Stimulated activated naive CD8-positive, alpha-beta T cell treated with anti-CD3 and anti-CD28 coated beads, Interleukin-15, amount 100 ng/mL, for 72 hours (primary cell): ENCODE data around the gene EIF6.
A peak's percentile ranks its signal among the peaks of the same experiment; 100 is the strongest.
"Not testable (repeated sequence)": the region's sequence is repeated elsewhere in the genome, so short reads cannot be mapped to it uniquely, and the experiment has no call there.

ENCODE experiments used
- ATAC-seq: fragments of 150-1000 bp; cut with Tn5 transposase; 2 replicates; pipeline ENCODE4 v1.10.0; 2021; ENCODE audit warnings: mild to moderate bottlenecking, moderate library complexity
- DNase-seq, 2 donors: peaks; one replicate each; pipeline ENCODE4 v3.0.0; 2021 to 2022
- H3K27ac Mint-ChIP-seq, 2 donors: one replicate each; pipeline ENCODE4 v1.8.0; 2022; ENCODE audit warnings: mild to moderate bottlenecking in 2 of 2, mixed read lengths in 2 of 2, moderate library complexity in 2 of 2
- H3K27me3 Mint-ChIP-seq: one replicate; pipeline ENCODE4 v1.8.0; 2022; ENCODE audit warnings: mixed read lengths
- H3K4me1 Mint-ChIP-seq: one replicate; pipeline ENCODE4 v1.8.0; 2022; ENCODE audit warnings: mild to moderate bottlenecking, mixed read lengths
- H3K4me3 Mint-ChIP-seq, 2 donors: one replicate each; pipeline ENCODE4 v1.8.0; 2022; ENCODE audit warnings: mild to moderate bottlenecking in 2 of 2, mixed read lengths in 2 of 2, moderate library complexity in 1 of 2
- H3K9me3 Mint-ChIP-seq, 2 donors: one replicate each; pipeline ENCODE4 v1.8.0; 2022; ENCODE audit warnings: mixed read lengths in 2 of 2

The EIF6 gene

DNA sequence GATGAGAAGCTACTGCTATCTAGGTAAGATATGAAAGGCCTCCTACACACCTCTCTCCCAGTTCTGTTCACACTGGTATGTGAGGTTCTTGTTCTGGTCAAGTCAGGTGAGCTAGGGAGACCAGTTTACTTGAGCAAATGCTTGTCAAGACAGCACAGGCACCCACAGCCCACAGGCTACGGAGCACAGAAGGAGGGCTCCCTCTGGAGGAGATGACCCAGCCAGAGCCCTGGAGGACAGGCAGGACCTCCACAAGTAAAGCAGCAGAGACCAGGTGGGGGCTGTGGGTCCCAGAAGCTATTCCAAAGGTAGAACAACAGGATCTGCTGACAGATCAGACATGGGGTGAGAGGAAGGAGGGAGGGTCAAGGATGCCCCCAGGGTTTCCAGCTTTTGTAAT is 19.8 kb downstream of the EIF6 start:
- H3K9me3 Mint-ChIP-seq = no peaks in the 10 kb centered on the region
- peaks cover 6% of the 10 kb centered on the region for H3K4me1 Mint-ChIP-seq
- no peak overlapping the region for H3K4me3 Mint-ChIP-seq
- no peak for ATAC-seq
- no peak overlapping the region for H3K27ac Mint-ChIP-seq
- no peak for DNase-seq
- H3K27me3 Mint-ChIP-seq = no peaks in the 10 kb centered on the region

DNA sequence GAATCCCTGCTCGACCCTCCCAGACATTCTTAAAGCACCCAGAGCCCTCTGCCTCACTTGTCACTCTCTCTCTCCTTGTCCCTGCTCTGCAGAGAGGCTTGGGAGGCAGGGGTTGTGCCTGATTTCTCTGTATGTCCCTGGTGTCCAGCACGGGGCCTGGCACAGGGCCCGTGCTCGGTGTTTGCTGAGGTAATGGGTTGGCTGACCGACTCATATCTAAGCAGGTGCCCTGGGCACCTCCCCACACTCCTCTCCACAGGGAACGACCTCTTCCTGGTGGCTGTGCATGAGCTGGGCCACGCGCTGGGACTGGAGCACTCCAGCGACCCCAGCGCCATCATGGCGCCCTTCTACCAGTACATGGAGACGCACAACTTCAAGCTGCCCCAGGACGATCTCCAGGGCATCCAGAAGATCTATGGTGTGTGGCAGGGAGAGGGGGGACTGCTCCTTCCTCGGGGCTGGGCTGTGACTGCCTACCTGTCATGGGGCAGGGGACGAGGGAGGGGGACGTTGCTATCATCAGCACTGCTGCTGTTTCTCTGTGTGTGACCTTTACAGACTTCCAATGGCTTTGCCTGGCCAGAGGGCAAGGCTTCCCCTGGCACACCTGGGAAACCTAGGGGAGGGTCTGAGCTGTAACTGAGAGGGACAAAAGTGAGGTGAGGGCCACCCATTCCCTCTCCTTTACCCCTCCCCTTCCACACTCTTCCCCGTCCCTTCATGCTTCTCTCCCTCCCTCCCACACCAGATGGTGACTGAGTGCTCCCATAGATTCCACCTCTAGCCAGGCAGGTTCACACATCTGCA is 20.8 kb downstream of the EIF6 start:
- ATAC-seq (no peak), DNase-seq (no peak)
- Mint-ChIP-seq H3K27ac (peak overlapping the region in 1 of 2 donors; percentile 68), H3K27me3 (no peaks in the 10 kb centered on the region), H3K4me3 (no peak overlapping the region), H3K9me3 (no peaks in the 10 kb centered on the region), H3K4me1 (peaks cover 6% of the 10 kb centered on the region)

DNA sequence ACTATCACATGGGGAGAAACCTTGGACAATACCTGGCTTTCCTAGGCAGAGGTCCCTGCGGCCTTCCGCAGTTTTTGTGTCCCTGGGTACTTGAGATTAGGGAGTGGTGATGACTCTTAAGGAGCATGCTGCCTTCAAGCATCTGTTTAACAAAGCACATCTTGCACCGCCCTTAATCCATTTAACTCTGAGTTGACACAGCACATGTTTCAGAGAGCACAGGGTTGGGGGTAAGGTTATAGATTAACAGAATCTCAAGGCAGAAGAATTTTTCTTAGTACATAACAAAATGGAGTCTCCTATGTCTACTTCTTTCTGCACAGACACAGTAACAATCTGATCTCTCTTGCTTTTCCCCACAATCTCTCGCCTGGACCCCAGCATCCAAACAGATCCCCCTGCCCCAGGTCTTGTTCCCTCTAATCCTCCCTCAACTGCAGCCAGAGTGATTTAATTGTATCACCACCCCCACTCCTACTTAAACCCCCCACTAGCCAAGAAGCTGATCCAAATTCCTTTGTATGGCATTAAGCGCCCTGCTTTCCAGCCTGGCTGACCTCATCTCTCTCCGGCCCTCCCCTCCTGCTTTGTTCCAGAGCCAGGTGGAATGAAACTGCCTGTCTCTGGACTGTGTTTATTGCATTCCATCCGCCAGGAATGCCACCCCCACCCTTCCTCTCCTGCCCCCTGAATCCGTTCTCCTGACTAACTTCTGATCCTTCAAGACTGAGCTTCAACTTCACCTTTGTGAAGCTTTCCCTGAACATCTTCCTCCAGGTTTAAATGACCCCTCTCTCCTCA is 21.6 kb downstream of the EIF6 start:
- not testable (repeated sequence) for H3K4me3 Mint-ChIP-seq, H3K9me3 Mint-ChIP-seq, H3K4me1 Mint-ChIP-seq, DNase-seq, ATAC-seq, H3K27me3 Mint-ChIP-seq
- H3K27ac Mint-ChIP-seq = peak overlapping the region in 1 of 2 donors; percentile 79

DNA sequence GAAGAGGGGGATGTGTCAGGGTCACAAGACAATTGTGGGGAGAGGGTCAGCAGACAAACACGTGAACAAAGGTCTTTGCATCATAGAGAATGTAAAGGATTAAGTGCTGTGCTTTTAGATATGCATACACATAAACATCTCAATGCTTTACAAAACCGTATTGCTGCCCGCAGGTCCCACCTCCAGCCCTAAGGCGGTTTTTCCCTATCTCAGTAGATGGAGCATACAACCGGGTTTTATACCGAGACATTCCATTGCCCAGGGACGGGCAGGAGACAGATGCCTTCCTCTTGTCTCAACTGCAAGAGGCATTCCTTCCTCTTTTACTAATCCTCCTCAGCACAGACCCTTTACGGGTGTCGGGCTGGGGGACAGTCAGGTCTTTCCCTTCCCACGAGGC is 22.3 kb downstream of the EIF6 start:
- DNase-seq, H3K9me3 Mint-ChIP-seq, H3K4me1 Mint-ChIP-seq, H3K27me3 Mint-ChIP-seq, H3K4me3 Mint-ChIP-seq, ATAC-seq, H3K27ac Mint-ChIP-seq: not testable (repeated sequence)

DNA sequence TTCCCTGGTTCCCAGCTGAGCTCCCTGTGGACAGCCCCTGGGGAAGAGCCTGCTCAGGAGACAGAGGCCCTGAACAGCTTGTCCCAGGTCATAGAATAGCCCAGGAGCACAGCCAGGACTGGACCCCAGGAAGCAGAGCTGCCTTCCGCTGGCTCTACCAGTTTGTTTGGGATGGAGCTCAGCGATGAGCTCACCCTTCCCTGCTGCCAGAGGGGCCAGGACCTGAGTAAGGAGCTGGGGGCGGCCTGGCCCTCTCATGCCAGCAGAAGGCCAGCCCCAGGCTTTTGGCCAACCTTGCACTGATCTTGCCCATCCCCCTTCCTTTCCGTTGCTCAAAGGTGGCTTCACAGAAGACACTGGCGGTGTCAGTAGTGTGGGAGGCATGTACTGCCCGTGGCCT is 24.1 kb downstream of the EIF6 start:
- no peaks in the 10 kb centered on the region for H3K27me3 Mint-ChIP-seq
- no peak overlapping the region for H3K27ac Mint-ChIP-seq
- ATAC-seq (no peak), DNase-seq (no peak)
- H3K9me3 Mint-ChIP-seq = no peaks in the 10 kb centered on the region
- H3K4me1 Mint-ChIP-seq = peaks cover 6% of the 10 kb centered on the region
- H3K4me3 Mint-ChIP-seq = no peak overlapping the region

DNA sequence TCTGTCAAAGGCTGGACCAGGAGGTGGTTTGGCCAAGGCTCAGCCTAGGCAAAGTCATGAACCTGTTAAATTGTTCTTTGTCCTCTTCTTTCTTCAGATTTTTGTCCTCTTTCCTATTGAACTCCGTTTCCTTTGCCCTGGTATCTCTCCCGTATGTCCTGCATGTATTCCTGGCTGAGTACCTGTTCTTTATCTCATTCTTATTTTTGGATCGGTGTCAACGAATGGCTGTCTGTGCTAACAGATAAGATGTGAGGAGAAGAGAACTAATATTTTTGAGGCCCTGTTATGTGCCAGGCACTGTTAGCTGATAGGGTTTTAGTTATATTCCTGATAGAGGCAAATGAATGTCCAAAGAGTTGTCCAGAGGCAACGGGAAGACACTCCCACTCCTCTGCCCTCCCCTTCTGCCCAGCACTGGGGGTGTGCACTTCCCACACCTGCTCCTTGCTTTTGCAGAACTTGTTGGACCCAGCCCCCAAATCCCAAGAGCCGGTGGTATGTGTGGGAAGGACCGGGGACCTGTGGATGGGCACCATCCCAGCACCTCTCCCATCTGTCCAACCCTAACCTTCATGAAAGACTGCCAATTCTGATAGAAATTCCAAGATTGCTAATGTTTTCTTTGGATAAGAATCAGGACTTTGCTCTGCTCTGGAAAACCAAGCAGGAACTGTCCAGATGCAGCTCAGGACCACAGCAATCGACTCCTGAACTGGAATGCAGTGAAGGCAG is 27.2 kb downstream of the EIF6 start:
- no peak for DNase-seq
- Mint-ChIP-seq H3K4me1 (peaks cover 3% of the 10 kb centered on the region), H3K27ac (peak overlapping the region in 1 of 2 donors; percentile 20), H3K9me3 (no peaks in the 10 kb centered on the region), H3K4me3 (no peak overlapping the region), H3K27me3 (no peaks in the 10 kb centered on the region)
- no peak for ATAC-seq

DNA sequence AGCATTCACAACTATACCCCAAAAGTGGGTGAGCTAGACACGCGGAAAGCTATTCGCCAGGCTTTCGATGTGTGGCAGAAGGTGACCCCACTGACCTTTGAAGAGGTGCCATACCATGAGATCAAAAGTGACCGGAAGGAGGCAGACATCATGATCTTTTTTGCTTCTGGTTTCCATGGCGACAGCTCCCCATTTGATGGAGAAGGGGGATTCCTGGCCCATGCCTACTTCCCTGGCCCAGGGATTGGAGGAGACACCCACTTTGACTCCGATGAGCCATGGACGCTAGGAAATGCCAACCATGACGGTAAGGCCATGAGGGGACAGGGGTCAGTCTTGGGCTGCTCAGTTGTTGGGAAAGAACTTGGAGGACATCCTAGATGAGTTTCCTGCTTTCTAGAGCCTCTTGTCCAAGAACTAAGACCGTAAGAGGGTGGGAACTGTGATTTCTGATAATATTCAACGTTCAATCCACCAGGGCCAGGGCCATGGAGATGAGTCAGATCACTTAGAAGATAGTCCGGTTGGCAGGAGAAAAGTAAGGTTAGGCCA is 30.0 kb downstream of the EIF6 start:
- Mint-ChIP-seq H3K4me3 (no peak overlapping the region), H3K4me1 (peaks cover 23% of the 10 kb centered on the region), H3K27ac (peak overlapping the region in 1 of 2 donors; percentile 86), H3K9me3 (no peaks in the 10 kb centered on the region), H3K27me3 (no peaks in the 10 kb centered on the region)
- DNase-seq = no peak
- ATAC-seq = no peak

DNA sequence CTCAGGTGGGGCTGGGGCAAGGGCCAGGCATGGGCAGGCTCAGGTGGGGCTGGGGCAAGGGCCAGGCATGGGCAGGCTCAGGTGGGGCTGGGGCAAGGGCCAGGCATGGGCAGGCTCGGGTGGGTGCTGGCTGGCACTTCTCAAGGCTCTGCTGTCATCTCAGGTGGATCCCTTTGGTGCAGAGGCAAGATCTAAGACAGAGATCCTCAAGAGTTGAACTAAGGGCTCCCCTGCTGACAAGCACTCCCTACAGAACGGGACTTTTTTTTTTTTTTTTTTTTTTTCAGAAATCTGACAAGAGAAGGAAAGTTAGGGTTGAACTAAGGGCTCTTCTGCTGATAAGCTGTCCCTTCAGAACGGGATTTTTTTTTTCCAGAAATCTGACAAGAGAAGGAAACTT is 31.6 kb downstream of the EIF6 start:
- Mint-ChIP-seq H3K27ac (peak overlapping the region; percentile 34 to 65), H3K27me3 (no peaks in the 10 kb centered on the region), H3K9me3 (no peaks in the 10 kb centered on the region), H3K4me1 (peaks cover 23% of the 10 kb centered on the region), H3K4me3 (no peak overlapping the region)
- DNase-seq (no peak), ATAC-seq (no peak)

DNA sequence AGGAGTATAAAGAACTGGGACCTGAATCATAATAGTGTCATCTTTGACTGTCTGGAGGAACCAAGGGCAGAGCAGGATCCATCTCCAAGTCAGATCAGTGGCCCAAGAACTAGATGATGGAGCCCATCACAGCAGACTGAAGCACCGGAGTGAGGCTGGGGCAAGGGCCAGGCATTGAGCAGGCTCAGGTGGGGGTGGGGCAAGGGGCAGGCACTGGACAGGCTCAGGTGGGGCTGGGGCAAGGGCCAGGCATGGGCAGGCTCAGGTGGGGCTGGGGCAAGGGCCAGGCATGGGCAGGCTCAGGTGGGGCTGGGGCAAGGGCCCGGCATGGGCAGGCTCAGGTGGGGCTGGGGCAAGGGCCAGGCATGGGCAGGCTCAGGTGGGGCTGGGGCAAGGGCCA is 32.0 kb downstream of the EIF6 start:
- H3K27me3 Mint-ChIP-seq, H3K9me3 Mint-ChIP-seq, DNase-seq, ATAC-seq: not testable (repeated sequence)
- H3K4me3 Mint-ChIP-seq = peak overlapping the region; percentile 36 to 47
- H3K27ac Mint-ChIP-seq = peak overlapping the region; percentile 95
- H3K4me1 Mint-ChIP-seq = peaks cover 23% of the 10 kb centered on the region

DNA sequence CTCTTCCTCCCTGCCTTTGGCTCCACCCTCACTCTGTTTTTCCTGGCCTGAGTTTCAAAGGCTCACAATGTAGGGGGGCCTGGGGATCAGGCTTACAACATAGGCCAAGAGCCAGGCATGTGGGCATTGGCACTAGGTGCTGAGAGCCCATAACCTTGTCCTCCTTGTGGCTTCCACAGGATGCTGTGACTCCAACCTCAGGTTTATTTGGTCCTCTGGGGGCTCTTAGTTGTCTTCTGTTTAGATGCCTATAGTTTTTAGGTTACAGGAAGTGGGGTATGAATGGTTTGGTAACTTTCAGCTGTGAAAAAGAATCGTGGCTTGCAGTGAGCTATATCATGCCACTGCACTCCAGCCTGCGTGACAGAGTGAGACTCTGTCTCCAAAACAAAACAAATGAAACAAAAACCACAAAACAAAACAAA is 32.5 kb downstream of the EIF6 start:
- Mint-ChIP-seq H3K27ac (peak overlapping the region; percentile 95), H3K4me1 (peaks cover 23% of the 10 kb centered on the region), H3K9me3 (no peaks in the 10 kb centered on the region), H3K4me3 (peak overlapping the region; percentile 36 to 47), H3K27me3 (no peaks in the 10 kb centered on the region)
- DNase-seq = peak in 1 of 2 donors; percentile 52
- ATAC-seq = peak; percentile 97

DNA sequence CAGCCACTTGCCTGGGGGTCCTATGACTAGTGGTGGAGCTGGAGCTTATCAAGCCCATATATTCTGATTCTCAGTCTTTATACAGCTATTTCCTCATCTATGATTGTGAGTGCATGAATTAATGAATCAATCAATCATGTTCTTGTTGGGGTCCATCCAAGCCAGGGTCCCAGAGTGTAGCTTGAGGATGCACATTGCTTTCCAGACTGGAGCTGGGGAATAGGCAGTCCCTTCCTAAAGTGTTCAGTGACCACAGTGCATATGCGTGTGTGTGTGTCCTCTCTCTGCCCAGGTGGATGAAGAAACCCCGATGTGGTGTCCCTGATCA is 33.0 kb downstream of the EIF6 start:
- peak overlapping the region in 1 of 2 donors; percentile 76 for H3K27ac Mint-ChIP-seq
- H3K4me3 Mint-ChIP-seq = no peak overlapping the region
- no peak for DNase-seq
- H3K4me1 Mint-ChIP-seq = peaks cover 23% of the 10 kb centered on the region
- no peaks in the 10 kb centered on the region for H3K27me3 Mint-ChIP-seq
- no peaks in the 10 kb centered on the region for H3K9me3 Mint-ChIP-seq
- ATAC-seq = no peak

DNA sequence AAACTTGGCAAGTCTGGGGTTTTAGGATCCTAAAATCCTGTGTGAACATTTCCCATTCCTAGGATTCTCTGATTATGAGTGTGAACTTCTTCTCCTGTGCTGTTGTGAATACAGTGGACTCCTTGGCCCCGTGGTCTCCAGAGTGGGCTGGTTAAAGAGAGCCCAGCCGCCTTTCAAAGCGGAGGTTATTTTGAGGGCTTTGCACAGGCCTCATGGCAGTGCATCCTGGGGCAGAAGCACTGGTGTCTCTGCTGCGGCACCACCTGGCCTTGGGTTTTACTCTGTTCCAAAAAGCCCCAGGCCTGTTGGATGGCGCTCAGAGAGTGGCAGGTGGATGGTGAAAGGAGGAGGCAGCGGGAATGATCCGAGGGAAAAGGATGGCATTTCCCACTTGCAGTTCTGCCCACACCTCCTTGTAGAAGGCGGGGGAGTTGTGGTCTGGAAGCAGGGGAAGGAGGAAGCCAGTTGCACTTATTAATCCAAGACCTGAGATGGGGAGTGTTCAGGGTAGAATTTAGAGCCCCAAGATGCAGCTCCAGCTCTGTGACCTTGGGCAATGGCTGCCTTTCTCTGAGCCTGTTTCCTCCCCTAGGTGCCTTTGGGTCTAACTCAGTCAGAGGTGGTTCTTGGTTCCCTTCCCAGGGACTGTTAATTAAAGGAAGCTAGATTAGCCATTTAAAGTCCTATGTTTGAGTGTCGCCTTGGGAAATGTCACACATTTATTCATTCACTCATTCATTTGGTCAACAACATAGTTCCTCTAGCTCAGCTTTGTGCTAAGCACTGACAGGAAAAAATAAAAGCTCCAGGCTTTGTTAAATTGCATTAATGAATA is 35.7 kb downstream of the EIF6 start:
- Mint-ChIP-seq H3K4me3 (no peak overlapping the region), H3K4me1 (peaks cover 23% of the 10 kb centered on the region)

DNA sequence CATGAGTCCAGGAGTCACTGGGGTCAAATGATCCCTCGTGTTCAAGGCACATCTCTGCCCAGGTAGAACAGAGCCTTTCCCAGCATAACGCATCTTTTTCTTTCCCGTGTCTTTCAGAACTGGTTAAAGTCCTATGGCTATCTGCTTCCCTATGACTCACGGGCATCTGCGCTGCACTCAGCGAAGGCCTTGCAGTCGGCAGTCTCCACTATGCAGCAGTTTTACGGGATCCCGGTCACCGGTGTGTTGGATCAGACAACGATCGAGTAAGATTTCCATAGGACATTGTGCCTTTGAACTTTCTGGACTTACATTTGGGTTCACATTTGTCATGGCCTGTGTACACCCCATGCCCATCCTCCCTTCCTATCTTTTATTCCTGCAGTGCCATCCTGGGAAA is 37.8 kb downstream of the EIF6 start:
- ATAC-seq (no peak), DNase-seq (no peak)
- H3K4me3 Mint-ChIP-seq = no peak overlapping the region
- no peaks in the 10 kb centered on the region for H3K9me3 Mint-ChIP-seq
- peaks cover 14% of the 10 kb centered on the region for H3K4me1 Mint-ChIP-seq
- no peaks in the 10 kb centered on the region for H3K27me3 Mint-ChIP-seq
- no peak overlapping the region for H3K27ac Mint-ChIP-seq

More for the DNA sequence above, 35.7 kb downstream of the EIF6 start:
- no peaks in the 10 kb centered on the region for H3K27me3 Mint-ChIP-seq
- H3K9me3 Mint-ChIP-seq = no peaks in the 10 kb centered on the region
- DNase-seq (no peak), ATAC-seq (no peak)
- H3K27ac Mint-ChIP-seq = no peak overlapping the region

DNA sequence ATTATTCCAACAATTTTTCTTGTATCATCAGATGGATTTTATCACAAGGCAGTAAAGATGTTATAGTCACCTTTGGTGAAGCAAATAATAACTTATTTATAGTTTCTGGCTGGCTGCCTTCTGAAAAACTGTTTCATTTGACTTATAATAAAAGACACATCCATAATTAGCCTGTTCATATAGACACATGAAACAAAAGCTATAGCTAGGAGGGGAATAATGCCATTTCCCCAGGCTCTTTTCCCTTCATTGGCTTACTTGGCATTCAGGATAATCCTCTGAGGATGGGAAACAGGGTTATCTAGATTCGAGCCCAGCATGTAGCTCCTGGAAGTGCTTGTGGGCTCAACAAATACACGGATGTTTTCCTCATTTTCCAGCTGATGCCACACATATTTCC is 40.6 kb downstream of the EIF6 start:
- ATAC-seq = no peak
- Mint-ChIP-seq H3K27me3 (no peaks in the 10 kb centered on the region), H3K4me3 (no peak overlapping the region), H3K4me1 (no peaks in the 10 kb centered on the region), H3K9me3 (no peaks in the 10 kb centered on the region), H3K27ac (no peak overlapping the region)
- DNase-seq = no peak

DNA sequence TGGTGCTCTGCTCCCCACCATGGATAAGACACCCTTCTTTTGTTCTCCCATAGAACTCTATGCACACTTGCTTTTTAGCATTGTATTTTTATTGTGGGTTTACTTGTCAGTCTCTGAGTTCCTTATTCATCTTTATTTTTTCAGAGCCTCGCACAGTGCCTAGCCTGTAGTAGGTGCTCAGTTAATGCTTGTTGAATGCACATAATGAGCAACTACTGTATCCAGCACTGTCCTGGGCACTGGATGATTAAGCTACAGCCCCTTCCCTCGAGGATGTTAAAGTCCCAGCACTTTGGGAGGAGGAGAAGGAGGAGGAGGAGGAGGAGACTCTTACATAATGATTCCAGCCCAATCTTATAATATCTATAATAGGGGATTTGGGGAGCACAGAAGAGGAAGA is 41.3 kb downstream of the EIF6 start:
- DNase-seq = no peak
- H3K4me3 Mint-ChIP-seq = no peak overlapping the region
- no peaks in the 10 kb centered on the region for H3K27me3 Mint-ChIP-seq

More for the DNA sequence above, 41.3 kb downstream of the EIF6 start:
- no peak overlapping the region for H3K27ac Mint-ChIP-seq
- H3K4me1 Mint-ChIP-seq = no peaks in the 10 kb centered on the region
- no peak for ATAC-seq
- H3K9me3 Mint-ChIP-seq = no peaks in the 10 kb centered on the region
